Activated naive CD4-positive, alpha-beta T cell treated with anti-CD3 and anti-CD28 coated beads, Interleukin-2, amount 50 U/mL, for 72 hours (primary cell): ENCODE results near the gene HPGDS. TPM values are rescaled to one million over a fixed set of nuclear protein-coding genes. Genes with fewer than 3 reads are reported as not detected.

Experiments
- ATAC-seq, 2 donors: fragments of 150-1000 bp; cut with Tn5 transposase; 2 replicates each; pipeline ENCODE4 v1.10.0; 2021; ENCODE audit warnings: mild to moderate bottlenecking in 2 of 2, moderate library complexity in 2 of 2
- DNase-seq, 2 donors: peaks; one replicate each; pipeline ENCODE4 v3.0.0; 2021 to 2022; ENCODE audit warnings: low spot score in 2 of 2
- H3K27ac Mint-ChIP-seq, 2 donors: one replicate each; pipeline ENCODE4 v1.8.0; 2022; ENCODE audit warnings: mild to moderate bottlenecking in 2 of 2, mixed read lengths in 2 of 2
- H3K36me3 Mint-ChIP-seq, 2 donors: one replicate each; pipeline ENCODE4 v1.8.0; 2022; ENCODE audit warnings: mixed read lengths in 2 of 2
- H3K9me3 Mint-ChIP-seq, 2 donors: one replicate each; pipeline ENCODE4 v1.8.0; 2022; ENCODE audit warnings: mixed read lengths in 2 of 2
- total RNA-seq, 2 donors: library from RNA; stranded (reverse); gene quantifications; one replicate each; pipeline ENCODE4 v1.2.3, GENCODE V29; 2022

Gene HPGDS
- total RNA-seq, 2 donors from 2014 or later: 0.19 TPM; not detected in 1

GRCh38 chr4:94364527-94364926, 21.9 kb upstream of the HPGDS start:
- DNase-seq: no peak
- peaks cover 0 to 8% of the 10 kb centered on the region in 2 donors for H3K36me3 Mint-ChIP-seq
- no peaks in the 10 kb centered on the region for H3K9me3 Mint-ChIP-seq
- H3K27ac Mint-ChIP-seq: no peak overlapping the region
- no peak for ATAC-seq

DNA sequence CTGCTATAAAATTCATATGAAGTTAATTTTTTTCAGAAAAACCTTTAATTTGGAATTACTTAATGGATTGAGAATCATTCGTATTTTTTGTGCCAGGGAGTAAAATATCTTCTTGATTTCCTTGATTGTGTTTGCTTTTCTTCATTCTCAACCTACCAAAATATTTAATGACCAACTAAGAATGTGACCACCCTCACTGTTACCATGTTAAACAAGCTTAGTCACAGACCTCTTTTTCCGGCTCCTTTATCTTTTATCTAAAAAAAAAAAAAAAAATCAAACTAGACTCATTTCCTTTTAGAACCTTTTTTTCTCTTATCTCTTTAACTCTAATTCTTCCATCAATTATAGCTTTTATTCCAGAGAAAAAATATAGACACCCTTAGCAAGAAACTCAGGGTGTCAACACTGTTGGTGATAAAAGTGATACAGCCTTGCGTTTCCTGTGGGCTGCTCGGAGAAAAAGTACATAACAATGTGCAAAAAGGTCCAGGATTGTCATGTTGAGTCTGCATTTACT, 20.6 kb upstream of the HPGDS start:
- ATAC-seq: no peak
- Mint-ChIP-seq H3K9me3 (no peaks in the 10 kb centered on the region), H3K27ac (no peak overlapping the region)

DNA sequence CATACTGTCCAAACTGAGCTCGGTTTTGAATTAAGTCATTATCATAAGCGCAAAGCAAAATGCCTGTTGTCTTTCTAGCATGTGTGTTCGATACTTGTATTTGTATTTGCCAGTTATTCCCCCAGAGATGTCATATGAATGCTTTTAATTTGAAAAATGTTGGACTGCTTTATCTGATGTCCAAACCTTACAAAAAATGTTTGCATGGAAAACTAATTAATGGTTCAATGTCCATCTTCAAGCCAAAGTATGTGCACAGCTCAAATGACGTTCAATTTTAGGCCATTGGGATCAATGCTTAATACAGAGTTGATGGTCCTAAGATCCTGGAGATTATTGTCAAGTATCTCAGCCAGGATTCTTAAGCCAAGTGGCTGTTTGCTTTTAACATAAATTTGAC, 17.2 kb upstream of the HPGDS start:
- Mint-ChIP-seq H3K27ac (no peak overlapping the region), H3K9me3 (no peaks in the 10 kb centered on the region), H3K36me3 (no peaks in the 10 kb centered on the region)
- DNase-seq (no peak), ATAC-seq (no peak)

More for the DNA sequence above, 20.6 kb upstream of the HPGDS start:
- DNase-seq: no peak
- H3K36me3 Mint-ChIP-seq: peaks cover 0 to 8% of the 10 kb centered on the region in 2 donors

DNA sequence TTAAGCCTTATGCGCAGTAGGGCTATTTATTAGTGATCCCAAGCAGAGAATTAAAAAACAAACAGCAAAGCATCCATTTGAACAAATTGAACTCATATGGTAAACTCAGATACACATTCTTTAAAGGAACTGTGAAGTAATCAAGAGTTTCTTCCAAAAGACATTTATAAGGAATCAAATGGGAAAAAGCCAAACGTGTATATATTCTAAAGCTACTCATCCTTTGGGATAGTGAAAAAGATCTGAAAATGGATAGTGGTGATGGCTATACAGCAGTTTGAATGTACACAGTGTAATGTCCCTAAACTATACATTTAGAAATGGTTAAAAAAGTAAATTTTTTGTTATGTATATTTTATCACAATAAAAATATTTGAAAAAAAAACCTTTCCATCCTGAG, 16.6 kb upstream of the HPGDS start:
- Mint-ChIP-seq H3K9me3 (no peaks in the 10 kb centered on the region), H3K27ac (no peak overlapping the region), H3K36me3 (no peaks in the 10 kb centered on the region)
- no peak for ATAC-seq
- no peak for DNase-seq

DNA sequence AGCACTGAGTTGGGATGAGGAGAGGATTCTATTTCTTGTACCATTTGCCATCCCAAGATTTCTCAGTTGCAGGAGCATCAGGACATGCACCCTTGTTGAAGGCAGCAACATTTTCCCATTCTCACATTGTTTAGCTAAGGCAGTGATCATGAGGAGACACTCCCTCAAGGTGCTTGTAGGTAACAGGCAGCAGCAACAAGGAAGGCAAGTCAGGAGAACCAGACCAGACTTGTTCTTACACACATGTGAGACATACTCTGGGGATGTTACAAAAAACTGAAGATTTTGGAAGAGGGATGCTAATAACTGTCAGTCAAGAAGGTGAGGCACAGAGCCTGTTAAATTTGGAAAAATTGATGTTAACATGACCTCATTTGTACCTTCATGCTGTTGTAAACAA, 15.5 kb upstream of the HPGDS start:
- no peaks in the 10 kb centered on the region for H3K36me3 Mint-ChIP-seq
- no peak overlapping the region for H3K27ac Mint-ChIP-seq
- ATAC-seq (no peak), DNase-seq (no peak)
- H3K9me3 Mint-ChIP-seq: no peaks in the 10 kb centered on the region

GRCh38 chr4:94357624-94358023, 15.0 kb upstream of the HPGDS start:
- Mint-ChIP-seq H3K9me3 (no peaks in the 10 kb centered on the region), H3K36me3 (no peaks in the 10 kb centered on the region), H3K27ac (no peak overlapping the region)
- no peak for DNase-seq
- no peak for ATAC-seq

DNA sequence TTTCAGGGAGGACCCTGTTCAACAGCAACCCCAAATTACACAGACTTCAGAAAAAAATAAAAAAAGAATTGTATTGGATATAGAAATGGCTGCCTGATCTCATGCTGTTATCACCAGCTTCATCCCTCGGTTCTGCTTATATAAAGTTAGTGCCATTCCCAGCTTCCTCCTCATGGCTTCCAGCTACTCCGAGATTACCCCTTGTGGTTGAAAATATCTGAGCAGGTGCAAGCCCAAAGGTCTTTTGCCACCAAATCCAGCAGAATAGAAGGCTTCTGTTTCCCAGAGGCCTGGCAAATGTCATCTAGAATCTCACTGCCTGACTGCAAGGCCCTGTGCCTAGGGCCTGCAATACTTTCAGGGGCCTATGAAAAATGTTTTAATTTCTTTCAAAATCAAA, 13.8 kb upstream of the HPGDS start:
- DNase-seq (no peak), ATAC-seq (no peak)
- H3K9me3 Mint-ChIP-seq: no peaks in the 10 kb centered on the region
- H3K36me3 Mint-ChIP-seq: no peaks in the 10 kb centered on the region
- H3K27ac Mint-ChIP-seq: no peak overlapping the region

DNA sequence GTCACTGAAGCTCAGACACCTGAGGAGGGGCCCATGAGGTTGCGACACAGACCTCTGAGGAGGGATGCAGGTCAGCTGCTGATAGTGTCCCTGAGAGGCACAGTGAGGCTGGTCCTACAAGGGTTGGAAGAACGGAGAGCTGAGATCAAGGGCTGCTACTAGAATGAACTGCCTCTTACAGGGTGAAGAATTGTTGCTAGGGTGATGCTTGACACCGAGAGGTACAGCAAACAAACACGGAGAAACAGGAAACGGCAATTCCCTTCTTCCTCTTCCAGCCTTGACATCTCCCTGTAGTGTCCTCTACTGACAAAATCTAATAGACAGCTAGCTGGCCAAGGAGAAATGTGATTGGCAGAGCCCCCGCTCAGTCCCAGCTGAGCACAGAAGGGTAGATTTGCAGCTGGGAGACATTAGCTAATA, 11.8 kb upstream of the HPGDS start:
- ATAC-seq (no peak), DNase-seq (no peak)
- H3K36me3 Mint-ChIP-seq: no peaks in the 10 kb centered on the region
- no peak overlapping the region for H3K27ac Mint-ChIP-seq
- no peaks in the 10 kb centered on the region for H3K9me3 Mint-ChIP-seq

GRCh38 chr4:94352996-94353395, 10.4 kb upstream of the HPGDS start:
- H3K27ac Mint-ChIP-seq: no peak overlapping the region
- ATAC-seq: no peak
- H3K9me3 Mint-ChIP-seq: no peaks in the 10 kb centered on the region
- no peak for DNase-seq
- H3K36me3 Mint-ChIP-seq: no peaks in the 10 kb centered on the region

- H3K36me3 Mint-ChIP-seq: no peaks in the 10 kb centered on the region
- ATAC-seq (no peak), DNase-seq (no peak)
- no peaks in the 10 kb centered on the region for H3K9me3 Mint-ChIP-seq
- H3K27ac Mint-ChIP-seq: no peak overlapping the region
Observed at GRCh38 chr4:94352163-94352562, 9.5 kb upstream of the HPGDS start.

DNA sequence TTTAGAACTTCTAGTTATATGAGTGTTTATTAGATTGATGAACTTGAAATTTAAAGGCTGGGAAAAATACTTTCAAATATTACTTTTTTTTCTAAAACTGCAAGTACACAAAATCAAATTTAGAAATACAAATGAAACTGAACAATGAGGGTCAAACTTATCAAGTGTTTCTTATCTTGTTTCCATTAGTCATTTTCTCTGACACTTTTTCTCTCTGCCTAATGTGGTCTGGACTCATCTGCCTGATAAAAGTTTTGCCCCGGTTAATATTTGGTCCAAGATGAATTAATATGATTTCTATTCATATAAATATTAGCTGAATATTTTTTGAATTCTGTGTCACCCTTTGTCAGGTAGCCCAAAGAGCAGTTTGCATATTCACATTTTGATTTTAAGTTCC, 8.7 kb upstream of the HPGDS start:
- no peaks in the 10 kb centered on the region for H3K36me3 Mint-ChIP-seq
- H3K9me3 Mint-ChIP-seq: no peaks in the 10 kb centered on the region
- ATAC-seq (no peak), DNase-seq (no peak)
- no peak overlapping the region for H3K27ac Mint-ChIP-seq

- no peaks in the 10 kb centered on the region for H3K9me3 Mint-ChIP-seq
- ATAC-seq: no peak
- no peaks in the 10 kb centered on the region for H3K36me3 Mint-ChIP-seq
- no peak for DNase-seq
- H3K27ac Mint-ChIP-seq: no peak overlapping the region
Observed at GRCh38 chr4:94350095-94350494, 7.5 kb upstream of the HPGDS start.

DNA sequence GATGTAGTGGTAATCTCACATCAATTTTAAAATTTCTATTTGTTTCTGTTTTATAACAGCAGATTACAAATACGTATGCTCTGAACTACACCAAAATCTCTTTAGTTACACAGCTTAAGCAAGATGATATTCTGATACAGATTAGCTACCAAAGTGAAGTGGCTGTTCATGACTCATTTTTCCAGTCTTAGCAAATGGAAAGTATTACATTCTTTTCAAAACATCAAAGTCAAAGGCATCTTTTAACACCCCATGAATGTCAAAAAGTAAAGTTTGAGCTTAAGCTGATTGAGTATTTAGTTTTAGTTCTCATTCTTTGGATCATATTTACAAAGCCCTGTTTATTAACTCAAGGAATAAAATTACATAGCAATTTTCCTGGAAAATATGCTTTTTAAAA, 6.6 kb upstream of the HPGDS start:
- peak overlapping the region in 1 of 2 donors; percentile 86 for H3K27ac Mint-ChIP-seq
- H3K36me3 Mint-ChIP-seq: no peaks in the 10 kb centered on the region
- no peaks in the 10 kb centered on the region for H3K9me3 Mint-ChIP-seq
- DNase-seq (no peak), ATAC-seq (peak; percentile 76 to 92)

DNA sequence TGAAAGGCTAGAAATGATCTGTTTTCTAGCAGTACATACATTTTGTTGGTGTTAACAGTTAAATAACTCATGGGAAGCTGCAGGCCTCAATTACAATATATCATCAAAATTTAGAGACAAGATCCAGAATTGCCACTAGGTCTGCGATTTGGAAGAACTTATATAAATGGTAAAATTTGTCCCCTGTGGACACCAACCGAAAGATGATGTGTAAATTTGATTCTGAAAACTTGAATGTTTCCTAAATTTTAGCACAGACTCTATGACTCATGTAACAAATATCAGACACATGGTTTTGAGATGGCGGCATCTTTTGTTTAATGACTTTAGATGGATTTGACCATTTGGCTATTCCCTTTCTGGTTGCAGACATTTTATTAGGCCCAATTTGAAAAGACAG, 6.0 kb upstream of the HPGDS start:
- ATAC-seq (peak; percentile 26 to 71), DNase-seq (no peak)
- H3K9me3 Mint-ChIP-seq: no peaks in the 10 kb centered on the region
- peak overlapping the region in 1 of 2 donors; percentile 86 for H3K27ac Mint-ChIP-seq
- no peaks in the 10 kb centered on the region for H3K36me3 Mint-ChIP-seq

DNA sequence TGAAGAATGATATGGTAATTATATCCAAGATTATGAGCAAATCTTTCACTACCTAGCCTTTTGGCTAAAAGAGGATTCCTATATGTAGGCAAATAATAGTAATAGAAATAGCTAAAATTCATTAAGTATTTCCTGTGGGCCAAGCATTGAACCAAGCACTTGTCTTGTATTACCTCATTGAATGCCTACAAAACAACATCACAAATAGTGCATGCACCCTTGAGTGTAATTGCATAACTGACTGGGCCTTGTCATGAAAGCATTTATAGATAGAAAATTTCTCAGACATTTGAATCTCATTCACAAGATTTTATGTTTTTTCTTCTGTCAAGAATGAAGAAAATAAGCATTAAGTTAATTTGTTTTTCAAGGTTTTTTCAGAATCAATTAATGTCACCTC, 3.9 kb upstream of the HPGDS start:
- H3K27ac Mint-ChIP-seq: no peak overlapping the region
- no peaks in the 10 kb centered on the region for H3K36me3 Mint-ChIP-seq
- ATAC-seq (no peak), DNase-seq (no peak)
- H3K9me3 Mint-ChIP-seq: no peaks in the 10 kb centered on the region

DNA sequence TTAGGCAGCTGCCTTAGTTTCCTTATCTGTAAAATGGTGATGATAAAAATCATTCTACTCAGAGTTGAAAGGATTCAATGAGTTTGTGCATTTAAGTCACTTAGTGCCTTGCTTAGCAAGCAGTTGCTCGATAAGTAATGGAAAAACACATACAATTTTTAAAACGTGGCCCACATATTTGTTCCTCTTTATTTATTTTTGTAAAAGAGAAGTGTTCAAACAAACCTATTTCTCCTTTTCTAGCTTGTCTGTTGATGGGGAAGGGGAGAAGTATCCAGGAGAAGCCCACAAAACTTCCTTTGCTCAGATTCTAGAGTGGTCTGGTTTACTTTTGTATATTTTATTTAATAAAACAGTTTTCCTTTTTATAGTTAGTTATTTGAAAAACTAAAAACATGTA, 3.3 kb upstream of the HPGDS start:
- DNase-seq (no peak), ATAC-seq (no peak)
- Mint-ChIP-seq H3K27ac (no peak overlapping the region), H3K36me3 (no peaks in the 10 kb centered on the region), H3K9me3 (no peaks in the 10 kb centered on the region)

DNA sequence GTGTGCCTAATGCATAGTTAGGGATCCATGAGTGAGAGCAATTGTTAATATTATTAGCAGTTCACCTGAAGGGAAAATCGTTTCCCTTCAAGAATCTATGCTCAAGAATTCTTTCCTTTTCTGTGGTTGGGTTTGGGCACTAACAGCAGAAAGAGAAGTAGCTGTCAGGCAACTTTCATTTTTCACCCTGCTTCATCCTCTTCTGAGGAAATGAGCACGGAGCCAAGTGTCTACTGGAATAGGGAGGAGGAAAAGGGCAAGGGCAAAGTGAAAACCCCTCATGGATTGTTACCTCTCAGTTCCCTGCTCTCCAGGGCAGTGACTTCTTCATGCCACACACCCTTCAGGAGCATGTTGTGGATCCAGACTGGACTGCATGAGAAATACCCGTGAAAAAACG, 2.6 kb upstream of the HPGDS start:
- no peaks in the 10 kb centered on the region for H3K9me3 Mint-ChIP-seq
- ATAC-seq (no peak), DNase-seq (no peak)
- H3K27ac Mint-ChIP-seq: no peak overlapping the region
- H3K36me3 Mint-ChIP-seq: no peaks in the 10 kb centered on the region

- DNase-seq: no peak
- ATAC-seq: no peak
- H3K36me3 Mint-ChIP-seq: no peaks in the 10 kb centered on the region
- H3K27ac Mint-ChIP-seq: no peak overlapping the region
- no peaks in the 10 kb centered on the region for H3K9me3 Mint-ChIP-seq
Observed at GRCh38 chr4:94344457-94344856, 1.8 kb upstream of the HPGDS start.
